ENCODE measurements around the gene COX8C.

DNA sequence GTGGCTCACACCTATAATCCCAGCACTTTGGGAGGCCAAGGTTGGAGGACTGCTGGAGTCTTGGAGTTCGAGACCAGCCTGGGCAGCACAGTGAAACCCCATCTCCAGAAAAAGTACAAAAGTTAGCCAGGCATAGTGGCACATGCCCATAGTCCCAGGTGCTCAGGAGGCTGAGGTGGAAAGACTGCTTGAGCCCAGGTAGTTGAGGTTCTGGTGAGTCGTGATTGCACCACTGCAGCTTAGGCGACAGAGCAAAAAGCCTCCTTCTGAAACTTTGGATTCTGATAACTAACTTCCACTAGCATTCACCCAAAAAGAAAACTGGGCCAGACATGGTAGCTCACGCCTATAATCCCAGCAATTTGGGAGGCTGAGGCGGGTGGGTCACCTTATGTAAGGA lies 20.8 kb upstream of the COX8C start:
- no peak for TF ChIP-seq POLR2A (IDR thresholded peaks at IDR 0.05)
- TF ChIP-seq, protein P1, sequence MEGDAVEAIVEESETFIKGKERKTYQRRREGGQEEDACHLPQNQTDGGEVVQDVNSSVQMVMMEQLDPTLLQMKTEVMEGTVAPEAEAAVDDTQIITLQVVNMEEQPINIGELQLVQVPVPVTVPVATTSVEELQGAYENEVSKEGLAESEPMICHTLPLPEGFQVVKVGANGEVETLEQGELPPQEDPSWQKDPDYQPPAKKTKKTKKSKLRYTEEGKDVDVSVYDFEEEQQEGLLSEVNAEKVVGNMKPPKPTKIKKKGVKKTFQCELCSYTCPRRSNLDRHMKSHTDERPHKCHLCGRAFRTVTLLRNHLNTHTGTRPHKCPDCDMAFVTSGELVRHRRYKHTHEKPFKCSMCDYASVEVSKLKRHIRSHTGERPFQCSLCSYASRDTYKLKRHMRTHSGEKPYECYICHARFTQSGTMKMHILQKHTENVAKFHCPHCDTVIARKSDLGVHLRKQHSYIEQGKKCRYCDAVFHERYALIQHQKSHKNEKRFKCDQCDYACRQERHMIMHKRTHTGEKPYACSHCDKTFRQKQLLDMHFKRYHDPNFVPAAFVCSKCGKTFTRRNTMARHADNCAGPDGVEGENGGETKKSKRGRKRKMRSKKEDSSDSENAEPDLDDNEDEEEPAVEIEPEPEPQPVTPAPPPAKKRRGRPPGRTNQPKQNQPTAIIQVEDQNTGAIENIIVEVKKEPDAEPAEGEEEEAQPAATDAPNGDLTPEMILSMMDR (IDR thresholded peaks at IDR 0.05) = no peak
